ENCODE measurements around the gene ASB15.

DNA sequence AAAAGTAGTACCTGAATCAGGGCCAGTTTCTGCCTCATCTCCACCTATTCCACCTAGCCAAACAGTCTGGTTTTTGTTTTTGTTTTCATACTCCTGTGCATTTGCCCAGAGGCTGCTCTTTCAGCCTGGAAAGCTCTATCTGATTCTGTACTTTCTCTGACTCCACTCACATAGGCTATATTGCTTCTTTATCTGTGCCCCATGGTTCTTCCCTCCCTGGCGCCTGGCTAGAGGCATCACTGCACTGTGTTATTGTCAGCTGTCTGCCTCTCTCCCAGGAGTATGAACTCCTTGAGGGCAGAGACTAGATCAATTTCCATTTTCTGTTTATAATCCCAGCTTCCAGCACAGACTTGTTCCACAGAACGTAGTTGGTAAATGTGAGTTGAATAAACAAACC lies 49.0 kb downstream of the ASB15 start:
- TF ChIP-seq, protein P1, sequence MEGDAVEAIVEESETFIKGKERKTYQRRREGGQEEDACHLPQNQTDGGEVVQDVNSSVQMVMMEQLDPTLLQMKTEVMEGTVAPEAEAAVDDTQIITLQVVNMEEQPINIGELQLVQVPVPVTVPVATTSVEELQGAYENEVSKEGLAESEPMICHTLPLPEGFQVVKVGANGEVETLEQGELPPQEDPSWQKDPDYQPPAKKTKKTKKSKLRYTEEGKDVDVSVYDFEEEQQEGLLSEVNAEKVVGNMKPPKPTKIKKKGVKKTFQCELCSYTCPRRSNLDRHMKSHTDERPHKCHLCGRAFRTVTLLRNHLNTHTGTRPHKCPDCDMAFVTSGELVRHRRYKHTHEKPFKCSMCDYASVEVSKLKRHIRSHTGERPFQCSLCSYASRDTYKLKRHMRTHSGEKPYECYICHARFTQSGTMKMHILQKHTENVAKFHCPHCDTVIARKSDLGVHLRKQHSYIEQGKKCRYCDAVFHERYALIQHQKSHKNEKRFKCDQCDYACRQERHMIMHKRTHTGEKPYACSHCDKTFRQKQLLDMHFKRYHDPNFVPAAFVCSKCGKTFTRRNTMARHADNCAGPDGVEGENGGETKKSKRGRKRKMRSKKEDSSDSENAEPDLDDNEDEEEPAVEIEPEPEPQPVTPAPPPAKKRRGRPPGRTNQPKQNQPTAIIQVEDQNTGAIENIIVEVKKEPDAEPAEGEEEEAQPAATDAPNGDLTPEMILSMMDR (conservative IDR thresholded peaks at IDR 0.05; ENCODE audit: low read length), result no peak
- no peak for TF ChIP-seq EZH2phosphoT487 (IDR thresholded peaks at IDR 0.05; ENCODE audit: borderline replicate concordance)
